ENCODE data around the gene ADRA2B.

Gene ADRA2B

DNA sequence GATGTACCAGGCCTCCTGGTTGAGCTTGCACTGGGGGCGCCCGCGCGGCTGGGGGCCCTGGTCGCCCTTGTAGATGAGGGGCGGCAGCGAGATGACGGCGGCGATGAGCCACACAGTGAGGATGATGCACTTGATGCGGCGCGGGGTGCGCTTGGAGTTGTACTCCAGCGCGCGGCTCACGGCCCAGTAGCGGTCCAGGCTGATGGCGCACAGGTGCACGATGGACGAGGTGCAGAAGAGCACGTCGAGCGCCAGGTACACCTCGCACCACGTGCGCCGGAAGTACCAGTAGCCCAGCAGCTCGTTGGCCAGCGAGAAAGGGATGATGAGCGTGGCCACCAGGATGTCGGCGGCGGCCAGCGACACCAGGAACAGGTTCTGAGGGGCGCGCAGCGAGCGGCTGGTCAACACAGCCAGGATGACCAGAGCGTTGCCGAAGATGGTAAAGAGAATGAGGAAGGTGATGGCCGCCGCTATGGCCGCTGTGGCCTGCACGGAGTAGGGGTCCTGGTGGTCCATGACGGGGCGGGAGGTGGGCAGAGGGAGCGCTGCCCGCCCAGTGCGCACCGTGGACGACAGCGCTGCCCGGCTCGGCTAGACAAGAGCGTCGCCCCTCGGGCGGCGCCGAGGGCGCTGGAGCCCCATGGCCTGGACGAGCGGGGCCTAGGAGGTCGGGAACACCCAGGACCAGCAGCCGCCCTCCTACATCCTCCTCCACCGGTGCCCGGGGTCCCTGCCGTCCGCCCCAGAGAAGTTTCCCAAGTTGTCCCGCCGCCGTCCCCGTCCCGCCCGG is 544 bp downstream of the ADRA2B start:
- DNase-seq = no peak

DNA sequence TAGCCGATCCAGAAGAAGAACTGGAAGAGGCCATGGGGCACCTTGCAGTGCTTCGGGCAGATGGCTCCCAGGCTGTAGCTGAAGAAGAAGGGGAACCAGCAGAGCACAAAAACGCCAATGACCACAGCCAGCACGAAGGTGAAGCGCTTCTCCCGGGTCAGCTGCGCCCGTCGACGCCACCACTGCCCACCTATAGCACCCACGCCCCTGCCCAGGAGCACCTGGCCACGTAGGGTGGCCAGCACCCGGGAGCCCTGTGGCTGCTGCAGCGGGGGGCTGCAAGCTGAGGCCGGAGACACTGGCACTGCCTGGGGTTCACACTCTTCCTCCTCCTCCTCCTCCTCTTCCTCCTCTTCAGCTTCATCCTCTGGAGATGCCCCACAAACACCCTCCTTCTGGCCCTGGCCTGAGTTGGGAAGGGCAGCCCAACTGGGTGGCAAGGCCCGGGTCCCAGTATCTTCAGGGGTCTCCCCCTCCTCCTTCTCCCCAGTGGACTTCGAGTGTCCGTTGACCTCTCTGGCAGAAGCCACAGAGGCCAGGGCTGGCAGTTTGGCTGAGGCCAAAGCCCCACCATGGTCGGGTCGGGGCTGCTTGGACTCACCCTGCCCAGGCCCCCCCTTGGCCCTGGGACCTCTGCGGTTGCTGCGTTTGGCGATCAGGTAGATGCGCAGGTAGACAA is 1.3 kb downstream of the ADRA2B start:
- no peak for DNase-seq

DNA sequence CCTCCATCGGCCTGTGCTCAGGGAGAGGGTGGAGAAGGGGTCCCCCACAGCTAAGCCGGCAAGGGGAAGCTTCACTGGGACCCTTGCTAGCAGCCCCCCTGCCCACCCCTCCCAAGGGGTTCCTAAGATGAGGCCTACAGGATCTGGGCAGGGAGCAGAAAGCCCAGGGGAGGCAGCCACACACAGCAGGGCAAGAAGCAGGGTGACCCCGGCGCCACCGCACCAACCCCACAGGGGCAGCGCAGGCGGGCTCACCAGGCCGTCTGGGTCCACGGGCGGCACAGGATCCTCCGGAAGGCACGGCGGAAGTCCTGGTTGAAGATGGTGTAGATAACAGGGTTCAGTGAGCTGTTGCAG is 1.8 kb downstream of the ADRA2B start:
- no peak for DNase-seq

DNA sequence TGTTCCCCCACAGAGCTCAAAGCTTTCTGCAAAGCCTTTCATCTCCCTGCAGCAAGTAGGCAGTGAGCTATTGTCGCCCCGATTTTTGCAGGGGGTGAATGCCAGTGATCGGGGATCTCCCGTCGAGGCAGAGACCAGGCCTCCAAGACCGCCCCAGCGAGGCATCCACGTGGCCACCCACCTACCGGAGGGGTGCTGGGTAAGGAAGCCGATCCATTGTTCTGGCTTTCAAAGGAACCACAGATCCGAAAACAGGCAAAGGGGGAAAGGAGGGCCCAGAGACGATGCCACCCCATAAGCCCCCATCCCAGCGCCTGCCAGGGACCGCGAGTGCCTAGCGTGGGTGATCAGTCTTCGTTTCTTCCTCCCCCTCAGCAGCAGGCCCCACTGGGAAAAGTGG is 2.4 kb downstream of the ADRA2B start:
- no peak for DNase-seq

DNA sequence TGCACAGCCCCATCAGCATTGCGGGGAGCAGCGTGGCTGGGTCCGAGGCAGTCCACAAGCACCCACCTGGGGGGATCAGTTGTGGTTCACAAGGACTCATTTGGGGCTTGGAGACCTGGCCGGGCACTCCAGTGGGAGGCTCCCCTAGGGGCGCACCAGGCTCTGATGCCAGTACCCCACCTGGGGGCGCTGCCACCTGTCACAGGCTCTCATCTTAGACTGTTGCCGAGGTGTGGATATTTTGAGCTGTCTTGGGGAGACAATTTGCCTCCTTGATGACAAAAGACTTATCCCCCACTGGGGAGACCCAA is 3.0 kb downstream of the ADRA2B start:
- DNase-seq = no peak

DNA sequence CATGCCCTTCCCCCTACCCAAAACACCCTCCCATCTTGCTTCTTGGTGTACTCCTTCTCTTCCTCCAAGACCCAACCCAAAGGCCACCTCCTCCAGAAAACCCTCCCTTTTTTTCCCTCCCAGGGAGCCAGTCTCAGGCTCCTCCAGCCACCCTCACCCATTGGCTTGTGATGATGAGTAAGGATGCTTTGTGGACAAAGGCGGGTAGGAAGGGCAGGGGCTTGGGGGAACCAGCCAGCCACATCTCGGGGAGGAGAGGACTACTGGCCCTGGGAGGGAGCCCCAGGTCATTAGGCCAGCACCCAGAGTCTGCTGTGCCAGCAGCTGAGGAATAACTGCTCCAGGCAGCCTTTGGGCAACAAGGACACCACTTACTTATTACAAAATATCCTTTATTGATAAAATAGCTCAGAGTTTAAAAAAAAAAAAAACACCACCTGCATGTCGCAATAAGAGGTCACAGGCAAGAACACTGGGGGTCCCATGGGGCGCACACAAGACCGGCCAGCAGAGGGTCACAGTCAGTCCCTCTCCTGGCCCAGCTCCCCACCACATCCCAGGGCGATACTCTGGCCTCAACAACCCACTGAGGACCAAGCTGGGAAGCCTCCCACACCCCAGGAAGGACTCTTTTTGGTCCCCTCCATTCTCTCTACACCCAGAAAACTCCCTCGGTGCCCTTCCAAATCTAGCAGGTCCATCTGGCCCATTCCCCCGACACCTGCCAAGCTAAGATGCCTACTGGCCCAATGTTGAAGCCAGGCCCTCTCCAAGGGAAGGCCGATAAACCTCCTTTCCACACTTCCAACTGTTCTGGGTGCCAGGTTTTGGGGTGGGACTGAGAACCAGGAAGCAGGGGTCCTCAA is 3.6 kb downstream of the ADRA2B start:
- DNase-seq = no peak

DNA sequence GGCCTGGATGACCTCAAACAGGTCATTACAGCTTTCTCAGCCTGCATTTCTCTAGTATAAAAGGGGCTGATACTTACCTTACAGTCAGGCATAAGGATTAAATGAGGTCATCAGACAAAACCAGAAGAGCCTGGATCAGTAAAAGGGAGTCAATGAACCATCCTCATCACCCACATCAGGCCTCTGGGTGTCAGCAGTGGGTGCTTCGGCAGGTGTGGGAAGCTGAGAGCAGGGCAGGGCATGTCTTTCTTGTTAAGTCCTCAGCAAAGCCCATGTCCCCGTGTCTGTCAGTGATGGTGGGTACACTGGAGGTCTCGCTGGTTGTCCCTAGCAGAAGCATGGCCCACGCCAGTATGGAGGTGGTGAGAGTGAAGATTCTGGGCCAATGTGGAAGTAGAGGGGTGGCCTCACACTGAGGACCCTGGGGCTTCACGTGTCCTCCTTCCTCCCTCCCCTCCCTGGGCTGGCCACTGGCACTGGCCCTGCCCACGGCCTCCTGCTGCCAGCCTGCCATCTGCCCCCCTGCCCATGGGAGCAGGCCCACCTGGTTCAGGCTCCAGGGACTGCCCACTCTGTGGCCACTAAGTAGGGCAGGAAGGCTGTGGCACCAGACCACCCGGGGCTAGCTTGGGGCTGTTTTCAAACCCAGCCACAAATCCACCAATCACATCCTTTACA is 4.4 kb downstream of the ADRA2B start:
- DNase-seq = no peak

DNA sequence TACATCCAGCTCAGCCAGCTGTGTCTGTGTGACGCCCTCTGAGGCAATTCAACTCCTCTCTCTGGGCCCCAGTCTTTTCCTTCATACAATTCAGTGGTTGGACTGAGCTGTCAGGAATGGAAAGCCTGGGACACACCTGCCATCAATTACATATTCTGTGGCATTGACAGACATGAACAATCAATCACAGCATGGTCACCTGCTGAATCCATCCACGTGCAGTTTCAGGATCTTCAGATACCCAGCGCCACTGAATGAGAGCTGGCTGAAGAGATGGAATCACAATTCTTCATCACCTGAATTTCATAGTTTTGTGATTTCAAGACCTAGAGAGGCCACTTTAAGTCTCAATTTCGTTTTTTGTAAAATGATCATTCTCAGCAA is 5.1 kb downstream of the ADRA2B start:
- DNase-seq = no peak

DNA sequence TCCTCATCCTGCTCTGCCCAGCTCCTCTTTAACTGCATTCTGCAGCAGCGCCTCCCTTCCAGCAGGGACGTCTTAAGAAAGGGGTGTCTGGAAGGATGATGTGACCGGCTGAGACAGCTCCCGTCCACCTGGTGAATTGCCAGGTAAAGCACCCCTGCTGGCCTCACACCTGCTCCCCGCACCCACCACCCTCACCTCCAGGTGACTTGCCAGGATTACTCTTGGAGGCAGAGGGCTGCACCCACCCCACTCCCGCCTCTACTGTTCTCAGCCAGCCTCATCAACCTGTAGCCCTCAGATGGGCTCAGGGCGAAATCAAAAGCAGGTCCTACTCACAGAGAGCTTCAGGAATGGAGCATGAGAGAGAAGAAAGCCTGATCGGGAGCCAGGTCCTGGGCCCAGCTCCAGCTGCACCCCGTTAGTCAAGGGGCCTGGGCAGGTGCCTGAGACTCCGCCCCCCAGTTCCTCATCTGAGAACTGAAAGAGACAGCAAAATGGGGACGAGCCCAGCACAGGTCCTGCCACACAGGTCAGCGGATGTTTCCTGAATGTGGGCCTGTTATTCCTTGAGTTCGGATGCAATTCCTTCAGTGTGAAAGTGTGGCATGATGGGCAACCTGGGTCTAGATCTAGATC is 5.6 kb downstream of the ADRA2B start:
- DNase-seq = no peak

DNA sequence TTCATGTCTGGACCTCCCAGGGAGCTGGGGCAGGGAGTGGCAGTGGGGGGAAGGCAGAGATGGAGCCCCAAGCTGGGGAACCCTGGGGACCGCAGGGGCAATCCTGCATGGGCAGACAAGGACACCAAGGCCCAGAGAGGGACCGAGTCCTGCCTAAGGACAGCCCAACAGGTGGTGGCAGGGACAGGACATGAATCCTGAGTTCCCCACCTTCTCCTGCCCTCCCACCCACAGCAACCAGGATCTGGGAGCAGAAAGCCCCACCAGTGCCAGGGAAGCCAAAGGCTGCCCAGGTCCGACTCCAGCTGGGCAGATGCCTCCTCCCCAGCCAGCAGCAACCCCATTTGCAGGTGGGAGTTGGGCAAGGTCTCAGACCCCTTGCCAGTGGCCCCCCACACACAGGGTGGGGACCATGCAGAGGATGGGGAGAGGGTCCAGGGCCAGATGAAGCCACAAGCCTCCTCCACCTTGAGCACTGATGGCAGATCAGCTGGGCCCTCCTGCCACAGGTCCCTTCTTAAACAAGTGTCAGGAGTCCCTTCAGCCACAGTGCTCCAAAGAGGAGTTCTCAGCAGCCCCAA is 6.3 kb downstream of the ADRA2B start:
- no peak for DNase-seq

DNA sequence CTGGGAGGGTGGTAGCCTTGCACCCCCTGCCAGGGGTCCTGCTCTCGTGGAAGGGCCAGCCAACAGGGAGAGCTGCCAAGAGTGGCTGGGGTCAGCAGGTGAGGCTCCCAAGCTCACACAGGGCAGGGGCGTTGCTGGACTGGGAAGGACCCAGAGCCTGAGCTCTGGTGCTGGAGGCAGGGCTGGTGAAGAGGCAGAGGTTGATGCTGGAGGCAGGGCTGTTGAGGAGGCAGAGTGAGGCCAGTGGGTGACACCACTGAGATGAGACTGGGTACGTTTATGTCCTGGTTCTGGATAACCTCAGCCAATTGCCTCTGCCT is 7.0 kb downstream of the ADRA2B start:
- no peak for DNase-seq

DNA sequence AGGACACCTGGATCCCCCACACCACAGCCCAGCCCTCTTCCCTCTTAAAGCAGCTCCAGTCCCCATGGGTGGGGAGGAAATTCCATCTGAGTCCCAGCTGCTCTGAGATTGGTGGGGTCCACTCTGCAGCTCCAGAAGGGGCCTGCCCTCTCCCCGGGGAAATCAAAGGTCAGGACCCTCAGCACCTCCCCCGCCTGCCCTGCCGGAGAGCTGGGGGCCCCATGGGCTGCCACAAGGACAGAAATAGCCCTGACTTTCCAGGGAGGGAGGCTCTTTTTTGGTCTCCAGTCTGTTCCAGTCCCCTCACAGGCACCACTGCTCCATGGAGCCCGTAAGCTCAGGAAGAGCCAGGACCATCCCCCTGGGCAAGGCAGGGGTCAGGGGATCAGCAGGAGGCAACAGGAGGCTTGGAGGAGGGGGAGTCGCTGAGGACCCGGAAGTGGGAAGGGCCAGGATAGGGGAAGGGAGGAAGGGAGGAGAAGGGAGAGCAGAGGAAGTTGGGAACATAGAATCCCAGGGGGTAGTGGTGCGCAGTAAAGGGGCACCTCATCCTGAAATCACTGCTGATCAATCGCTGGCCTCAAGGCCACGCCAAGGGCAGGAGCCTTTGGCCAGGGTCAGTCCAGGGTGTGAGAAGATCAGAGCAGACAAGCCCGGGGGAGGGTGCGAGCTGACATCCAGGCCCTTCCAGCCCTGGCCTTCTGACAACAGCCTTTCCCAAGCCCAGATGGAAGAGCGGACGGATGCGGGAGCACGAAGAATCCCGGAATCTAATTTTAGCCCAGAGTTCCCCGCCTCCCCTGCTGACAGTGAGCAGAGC is 7.6 kb downstream of the ADRA2B start:
- DNase-seq = no peak

DNA sequence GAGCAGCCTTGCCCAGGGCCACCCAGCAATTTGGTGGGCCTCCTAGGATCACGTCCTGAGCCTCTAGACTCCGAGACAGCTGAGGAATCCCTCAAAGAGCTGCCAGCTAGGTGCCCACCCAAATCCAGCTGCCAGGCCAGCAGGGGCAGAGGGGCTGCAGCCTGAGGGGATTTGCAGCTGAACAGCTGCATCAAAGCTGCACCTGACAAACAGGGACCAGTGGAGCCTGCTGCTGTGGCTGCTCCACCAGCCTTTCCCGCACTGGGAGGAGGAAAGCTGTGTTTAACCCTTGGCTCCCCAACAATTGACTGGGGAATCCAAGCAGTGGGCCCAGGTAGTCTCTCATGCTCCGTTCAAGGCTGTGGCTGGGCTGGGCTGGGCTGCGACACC is 8.2 kb downstream of the ADRA2B start:
- DNase-seq = no peak

DNA sequence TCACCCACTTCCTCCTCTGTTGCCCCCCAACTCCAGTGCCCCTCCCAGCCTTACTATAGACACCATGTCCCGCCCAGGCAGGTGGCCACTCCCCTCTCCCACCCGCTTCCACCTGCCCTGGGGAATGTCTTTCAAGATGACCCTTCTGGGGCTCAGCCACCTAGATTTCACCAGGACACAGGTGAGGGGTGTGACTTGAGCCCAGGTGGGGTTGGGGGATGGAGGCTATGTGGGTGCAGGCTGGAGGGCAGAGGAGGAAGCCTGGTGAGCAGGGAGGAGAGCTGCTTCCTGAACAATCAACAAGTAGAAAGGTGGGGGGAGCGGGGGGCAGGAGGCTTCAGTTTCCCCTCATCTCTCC is 8.7 kb downstream of the ADRA2B start:
- DNase-seq = no peak

DNA sequence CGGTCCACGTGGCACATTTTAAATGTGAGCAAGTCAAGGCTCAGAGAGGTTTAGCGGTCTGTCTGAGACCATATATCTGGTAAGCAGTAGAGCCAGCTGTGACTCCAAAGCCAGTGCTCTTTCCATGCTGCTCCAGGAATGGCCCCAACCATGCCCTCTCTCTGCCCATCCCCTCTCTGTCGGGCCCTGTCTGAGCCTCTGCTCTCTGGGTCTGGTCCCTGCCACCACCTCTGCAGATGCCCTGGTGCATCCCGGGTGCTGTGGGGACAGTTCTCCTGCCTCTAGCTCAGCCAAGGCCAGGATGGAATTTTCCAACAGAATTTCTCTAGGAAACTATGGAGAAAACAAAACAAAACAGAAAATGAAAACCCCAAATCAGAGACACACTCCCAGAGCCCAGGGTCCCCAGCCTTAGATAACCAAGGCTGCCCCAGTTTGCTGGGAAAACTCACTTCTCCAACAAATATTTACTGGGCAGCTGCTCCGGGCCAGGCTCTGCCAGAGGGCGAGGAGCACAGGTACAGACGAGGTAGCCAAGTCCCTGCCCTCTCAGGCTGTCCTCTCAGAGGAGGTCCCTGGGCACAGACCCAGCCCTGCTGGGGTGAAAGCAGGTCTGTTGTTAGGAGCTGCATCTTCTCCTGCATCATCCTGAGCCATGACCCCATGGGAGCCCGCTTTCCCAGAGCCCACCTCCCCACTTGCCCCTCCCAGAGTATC is 9.2 kb downstream of the ADRA2B start:
- DNase-seq = no peak

DNA sequence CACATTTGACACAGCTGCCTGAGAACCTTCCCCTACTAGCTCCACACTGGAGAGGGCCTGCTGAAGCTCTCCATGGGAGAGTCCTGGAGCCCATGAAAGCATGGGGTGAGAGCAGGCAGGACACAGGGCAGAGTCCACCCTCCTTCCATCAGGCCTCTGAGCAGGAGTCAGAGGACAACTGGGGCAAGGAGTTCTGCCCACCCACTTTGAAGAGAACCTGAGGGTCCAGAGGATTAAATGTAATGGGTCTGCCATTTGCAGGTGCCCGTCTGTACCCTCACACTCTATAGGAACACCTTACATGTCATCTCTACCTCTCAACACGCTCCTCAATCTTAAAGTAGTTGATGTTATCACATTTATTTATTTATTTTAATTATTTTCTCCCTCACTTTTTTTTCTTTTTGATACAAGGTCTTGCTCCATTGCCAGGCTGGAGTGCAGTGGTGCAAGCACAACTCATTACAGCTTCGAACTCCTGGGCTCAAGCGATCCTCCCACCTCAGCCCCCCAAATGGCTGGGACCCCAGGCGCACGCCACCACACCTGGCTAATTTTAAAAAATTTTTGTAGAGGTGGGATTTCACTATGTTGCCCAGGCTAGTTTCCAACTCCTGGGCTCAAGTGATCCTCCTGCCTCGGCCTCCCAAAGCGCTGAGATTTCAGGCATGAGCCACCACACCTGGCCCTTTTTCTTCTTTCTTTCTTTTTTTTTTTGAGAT is 10.2 kb downstream of the ADRA2B start:
- no peak for DNase-seq

DNA sequence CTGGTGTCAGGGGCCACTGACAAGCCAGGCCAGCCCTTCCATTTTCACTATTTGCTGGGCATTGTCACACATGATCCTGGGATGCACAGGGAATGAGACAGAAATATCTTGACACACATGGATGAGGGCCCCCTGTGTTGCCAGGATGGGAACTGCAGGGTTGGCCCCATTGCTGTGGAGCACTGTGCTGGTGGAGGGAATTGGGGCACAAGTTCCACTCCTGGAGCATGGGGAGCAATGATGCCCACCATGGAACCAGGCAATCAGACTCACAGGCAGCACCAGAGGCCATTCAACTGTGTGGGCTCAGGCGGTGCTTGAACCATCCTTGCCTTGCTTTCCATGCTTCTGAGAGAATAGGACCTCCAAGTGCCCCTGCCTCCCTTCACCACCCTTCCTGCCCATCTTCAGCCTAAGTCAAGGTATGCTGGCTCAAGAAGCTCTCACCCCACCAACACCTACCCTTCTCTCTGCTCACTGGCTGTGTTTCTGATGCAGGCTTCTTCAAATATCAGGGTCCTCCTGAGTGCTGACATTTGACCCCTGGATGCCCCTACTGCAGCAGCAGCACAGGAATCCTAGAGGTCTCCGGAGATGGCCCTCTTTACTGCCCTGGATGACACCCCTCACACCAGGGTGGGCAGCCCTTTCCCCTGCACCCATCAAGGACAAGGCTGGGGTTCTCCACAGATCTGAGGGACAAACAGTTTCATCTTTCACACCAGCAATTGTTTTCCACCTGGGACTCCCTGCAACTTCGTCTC is 11.0 kb downstream of the ADRA2B start:
- DNase-seq = no peak

DNA sequence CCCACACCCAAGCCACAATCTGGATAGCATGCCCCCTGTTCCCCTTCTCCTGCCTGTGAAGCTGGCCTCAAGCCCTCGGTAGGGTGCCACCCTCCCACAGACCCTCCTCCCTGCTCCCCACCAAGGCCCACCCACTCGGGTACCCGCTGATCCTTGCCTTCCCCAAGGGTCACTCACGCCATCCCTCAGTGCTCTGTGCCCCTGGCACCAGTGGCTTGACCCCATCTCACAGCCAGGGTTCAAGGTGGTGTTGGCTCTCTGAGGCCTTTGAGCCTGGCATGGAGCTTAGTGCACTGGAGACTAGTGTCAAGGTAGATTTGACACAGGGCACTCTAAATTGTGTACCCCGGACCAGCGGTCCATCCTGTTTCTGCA is 11.9 kb downstream of the ADRA2B start:
- DNase-seq = no peak

DNA sequence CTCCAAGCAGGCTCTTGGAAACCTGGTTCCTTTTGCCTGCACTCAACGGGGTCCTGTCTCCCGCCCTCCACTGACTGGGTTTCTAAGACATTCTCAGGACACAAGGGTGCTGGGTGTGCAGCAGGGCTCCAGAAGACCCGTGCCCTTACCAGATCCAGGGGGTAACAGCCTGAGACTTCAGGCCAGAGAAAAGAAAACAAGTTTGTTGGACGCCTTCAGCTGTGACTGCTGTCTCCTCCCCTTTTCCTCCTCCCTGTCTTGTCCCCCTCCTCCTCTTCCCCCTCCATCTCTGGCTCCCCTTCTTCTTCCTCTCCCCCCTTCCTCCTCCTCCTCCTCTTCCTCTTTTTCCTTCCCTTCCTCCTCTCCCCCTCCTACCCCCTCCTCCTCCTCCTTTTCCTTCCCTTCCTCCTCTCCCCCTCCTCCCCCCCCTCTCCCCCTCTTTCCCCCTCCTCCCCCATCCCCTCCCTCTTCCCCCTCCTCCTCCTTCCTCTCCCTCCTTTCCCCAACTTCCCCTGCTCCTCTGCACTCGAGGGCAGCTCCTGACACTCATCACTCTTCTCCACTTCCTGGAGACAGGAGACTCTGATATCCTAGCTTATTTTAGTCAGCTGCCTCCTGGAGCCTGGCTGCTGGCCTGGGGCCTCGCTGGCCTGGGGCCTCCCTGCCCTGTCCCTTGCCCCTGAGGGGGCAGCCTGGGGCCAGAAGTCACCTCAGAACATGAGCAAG is 12.4 kb downstream of the ADRA2B start:
- DNase-seq = no peak

Measured in CD4-positive, alpha-beta T cell treated with Interleukin-10 for 1 hour (primary cell).